H9 (cell line): Measurements from ENCODE around the gene PLCXD3. TPM values are rescaled to one million over a fixed set of nuclear protein-coding genes. Genes with fewer than 3 reads are reported as not detected.

Experiments used
- DNase-seq: peaks from one replicate; pipeline ENCODE4 v3.0.0-alpha.2; 2017
- H2AFZ ChIP-seq: one replicate; pipeline ENCODE4 v1.6.1; 2013; ENCODE audit warnings: mild to moderate bottlenecking, low read length, control low read depth, moderate library complexity
- H2AK5ac ChIP-seq: 2 replicates; pipeline ENCODE4 v1.6.1; 2013; ENCODE audit warnings: low read length, control low read depth, mixed read lengths; ENCODE audit not compliant: insufficient read length
- H2BK120ac ChIP-seq: one replicate; pipeline ENCODE4 v1.6.1; 2013; ENCODE audit warnings: low read depth, mild to moderate bottlenecking, low read length, control low read depth, inconsistent platforms; ENCODE audit not compliant: poor library complexity, severe bottlenecking
- H2BK12ac ChIP-seq: 2 replicates; pipeline ENCODE4 v1.6.1; 2013; ENCODE audit warnings: low read length, control low read depth, mixed read lengths, low read depth; ENCODE audit not compliant: insufficient read length
- H2BK15ac ChIP-seq: 2 replicates; pipeline ENCODE4 v1.6.1; 2013; ENCODE audit warnings: low read depth, low read length, control low read depth
- H2BK20ac ChIP-seq: one replicate; pipeline ENCODE4 v1.6.1; 2013; ENCODE audit warnings: low read depth, mild to moderate bottlenecking, low read length, control low read depth, inconsistent platforms; ENCODE audit not compliant: poor library complexity, severe bottlenecking
- H2BK5ac ChIP-seq: 2 replicates; pipeline ENCODE4 v1.6.1; 2013; ENCODE audit warnings: low read length, control low read depth, mixed read lengths; ENCODE audit not compliant: insufficient read length
- H3K14ac ChIP-seq: 2 replicates; pipeline ENCODE4 v1.6.1; 2013; ENCODE audit warnings: low read length, control low read depth; ENCODE audit not compliant: insufficient read depth
- H3K18ac ChIP-seq: 2 replicates; pipeline ENCODE4 v1.6.1; 2013; ENCODE audit warnings: low read depth, mild to moderate bottlenecking, mixed read lengths, low read length, control low read depth; ENCODE audit not compliant: insufficient read length
- H3K23ac ChIP-seq: 2 replicates; pipeline ENCODE4 v1.6.1; 2013; ENCODE audit warnings: low read length, control low read depth, mixed read lengths, low read depth; ENCODE audit not compliant: insufficient read length
- H3K23me2 ChIP-seq: 2 replicates; pipeline ENCODE4 v1.6.1; 2013; ENCODE audit warnings: low read depth, mild to moderate bottlenecking, mixed read lengths, low read length, control low read depth; ENCODE audit not compliant: insufficient read length, poor library complexity, severe bottlenecking
- H3K27ac ChIP-seq: 2 replicates; pipeline ENCODE4 v1.5.1; 2013; ENCODE audit warnings: low read length, control low read depth, mixed read lengths, low read depth; ENCODE audit not compliant: insufficient read length
- H3K27me3 ChIP-seq: 2 replicates; pipeline ENCODE4 v1.6.1; 2013; ENCODE audit warnings: low read length, control low read depth, inconsistent platforms; ENCODE audit not compliant: insufficient read depth
- H3K4ac ChIP-seq: 2 replicates; pipeline ENCODE4 v1.6.1; 2013; ENCODE audit warnings: low read depth, mild to moderate bottlenecking, control low read depth, inconsistent platforms, low read length, moderate library complexity
- H3K4me1 ChIP-seq: 2 replicates; pipeline ENCODE4 v1.6.1; 2013; ENCODE audit warnings: low read length, control low read depth, inconsistent platforms; ENCODE audit not compliant: insufficient read depth
- H3K4me2 ChIP-seq: 2 replicates; pipeline ENCODE4 v1.6.1; 2013; ENCODE audit warnings: low read length, control low read depth, mixed read lengths; ENCODE audit not compliant: insufficient read length, insufficient read depth
- H3K56ac ChIP-seq: 2 replicates; pipeline ENCODE4 v1.6.1; 2013; ENCODE audit warnings: low read depth, mild to moderate bottlenecking, mixed read lengths, low read length, control low read depth; ENCODE audit not compliant: insufficient read length
- H3K79me1 ChIP-seq: 2 replicates; pipeline ENCODE4 v1.6.1; 2013; ENCODE audit warnings: low read depth, mild to moderate bottlenecking, moderate library complexity, low read length, control low read depth, inconsistent platforms; ENCODE audit not compliant: insufficient read depth, poor library complexity, severe bottlenecking
- H3K79me2 ChIP-seq: 2 replicates; pipeline ENCODE4 v1.6.1; 2013; ENCODE audit warnings: low read length, control low read depth, inconsistent platforms; ENCODE audit not compliant: insufficient read depth
- H3K9ac ChIP-seq: 2 replicates; pipeline ENCODE4 v1.6.1; 2013; ENCODE audit warnings: low read length, control low read depth, mixed read lengths; ENCODE audit not compliant: insufficient read length; ENCODE audit errors: extremely low read depth
- H3K9me3 ChIP-seq: one replicate; pipeline ENCODE4 v1.6.1; 2013; ENCODE audit warnings: low read depth, low read length, inconsistent platforms; ENCODE audit not compliant: control insufficient read depth
- H3T11ph ChIP-seq: one replicate; pipeline ENCODE4 v1.6.1; 2013; ENCODE audit warnings: mild to moderate bottlenecking, low read length, control low read depth, inconsistent platforms
- H4K20me1 ChIP-seq: one replicate; pipeline ENCODE4 v1.6.1; 2013; ENCODE audit not compliant: control insufficient read depth, insufficient read length, insufficient read depth
- H4K5ac ChIP-seq: 2 replicates; pipeline ENCODE4 v1.6.1; 2013; ENCODE audit warnings: low read depth, mild to moderate bottlenecking, mixed read lengths, low read length, control low read depth; ENCODE audit not compliant: insufficient read length
- H4K8ac ChIP-seq: replicated peaks from 2 replicates; pipeline ENCODE4 v1.6.1; 2013; ENCODE audit warnings: low read length, control low read depth, mixed read lengths, low read depth; ENCODE audit not compliant: insufficient read length
- H4K91ac ChIP-seq: 2 replicates; pipeline ENCODE4 v1.6.1; 2013; ENCODE audit warnings: low read depth, mild to moderate bottlenecking, moderate library complexity, mixed read lengths, low read length, control low read depth; ENCODE audit not compliant: insufficient read length
- H3K27ac Mint-ChIP-seq, 3 experiments: 2 replicates in 2 of 3; 3 replicates in 1 of 3; pipeline ENCODE4 v1.8.0; 2020 to 2021; ENCODE audit warnings: mixed read lengths in 3 of 3, mild to moderate bottlenecking in 1 of 3, moderate library complexity in 1 of 3
- H3K27me3 Mint-ChIP-seq: 2 replicates; pipeline ENCODE4 v1.8.0; 2021; ENCODE audit warnings: low read depth, mild to moderate bottlenecking, moderate library complexity, mixed read lengths
- H3K36me3 Mint-ChIP-seq, 3 experiments: 2 replicates in 2 of 3; 3 replicates in 1 of 3; pipeline ENCODE4 v1.8.0; 2020 to 2021; ENCODE audit warnings: low read depth in 3 of 3, mixed read lengths in 3 of 3; ENCODE audit not compliant: insufficient read depth in 1 of 3
- H3K4me1 Mint-ChIP-seq, 2 experiments: 2 replicates each; pipeline ENCODE4 v1.8.0; 2020; ENCODE audit warnings: mixed read lengths in 2 of 2
- H3K4me3 Mint-ChIP-seq, 2 experiments: 2 replicates in 1 of 2; 3 replicates in 1 of 2; pipeline ENCODE4 v1.8.0; 2020 to 2021; ENCODE audit warnings: mild to moderate bottlenecking in 2 of 2, mixed read lengths in 2 of 2, moderate library complexity in 1 of 2
- H3K9me3 Mint-ChIP-seq, 2 experiments: 2 replicates in 1 of 2; 3 replicates in 1 of 2; pipeline ENCODE4 v1.8.0; 2020; ENCODE audit warnings: mild to moderate bottlenecking in 2 of 2, mixed read lengths in 2 of 2, moderate library complexity in 1 of 2
- WGBS: extraction: QIAGEN DNeasy Blood & Tissue Kit; methylation state at CpG from one replicate; pipeline ENCODE4 v1.1.7; 2013; ENCODE audit warnings: missing lambda C conversion rate, low lambda C conversion rate, mixed read lengths; ENCODE audit not compliant: insufficient read length; ENCODE audit errors: extremely low coverage; 5-methylcytosine and 5-hydroxymethylcytosine counted together
- total RNA-seq: library from RNA; stranded (reverse); gene quantifications from 2 replicates; pipeline ENCODE4 v1.2.1, GENCODE V29; 2021
- TF ChIP-seq, protein P1 (sequence below): fragments of 200-600 bp; sonication (generic); conservative IDR thresholded peaks from 3 replicates; pipeline ENCODE4 v1.8.0; 2021; ENCODE audit warnings: antibody characterized with exemption, mild to moderate bottlenecking

The PLCXD3 gene
- total RNA-seq, 1 experiment from 2014 or later = not detected

GRCh38 chr5:41406936-41407335, 103.5 kb downstream of the PLCXD3 start:
- WGBS = no CpG with 5 or more reads among the region's 1 CpG

More at GRCh38 chr5:41406936-41407335, 103.5 kb downstream of the PLCXD3 start:
- Histone ChIP-seq H3T11ph (no peak overlapping the region), H4K91ac (no peak overlapping the region), H3K56ac (no peak overlapping the region), H3K23ac (no peak overlapping the region), H2AK5ac (no peak overlapping the region), H3K4me1 (no peaks in the 10 kb centered on the region), H3K23me2 (no peaks in the 10 kb centered on the region), H4K20me1 (no peaks in the 10 kb centered on the region), H3K9me3 (no peaks in the 10 kb centered on the region), H2BK15ac (no peak overlapping the region), H3K9ac (no peak overlapping the region), H3K79me2 (no peaks in the 10 kb centered on the region), H3K4me2 (no peak overlapping the region), H2AFZ (no peak overlapping the region), H3K4ac (no peak overlapping the region), H3K27me3 (no peaks in the 10 kb centered on the region), H2BK120ac (no peak overlapping the region), H3K79me1 (no peaks in the 10 kb centered on the region), H4K5ac (no peak overlapping the region), H2BK5ac (no peak overlapping the region), H3K14ac (no peak overlapping the region), H4K8ac (no peak overlapping the region), H3K18ac (no peak overlapping the region), H2BK20ac (no peak overlapping the region), H3K27ac (no peak overlapping the region), H2BK12ac (no peak overlapping the region)
- TF ChIP-seq, protein P1, sequence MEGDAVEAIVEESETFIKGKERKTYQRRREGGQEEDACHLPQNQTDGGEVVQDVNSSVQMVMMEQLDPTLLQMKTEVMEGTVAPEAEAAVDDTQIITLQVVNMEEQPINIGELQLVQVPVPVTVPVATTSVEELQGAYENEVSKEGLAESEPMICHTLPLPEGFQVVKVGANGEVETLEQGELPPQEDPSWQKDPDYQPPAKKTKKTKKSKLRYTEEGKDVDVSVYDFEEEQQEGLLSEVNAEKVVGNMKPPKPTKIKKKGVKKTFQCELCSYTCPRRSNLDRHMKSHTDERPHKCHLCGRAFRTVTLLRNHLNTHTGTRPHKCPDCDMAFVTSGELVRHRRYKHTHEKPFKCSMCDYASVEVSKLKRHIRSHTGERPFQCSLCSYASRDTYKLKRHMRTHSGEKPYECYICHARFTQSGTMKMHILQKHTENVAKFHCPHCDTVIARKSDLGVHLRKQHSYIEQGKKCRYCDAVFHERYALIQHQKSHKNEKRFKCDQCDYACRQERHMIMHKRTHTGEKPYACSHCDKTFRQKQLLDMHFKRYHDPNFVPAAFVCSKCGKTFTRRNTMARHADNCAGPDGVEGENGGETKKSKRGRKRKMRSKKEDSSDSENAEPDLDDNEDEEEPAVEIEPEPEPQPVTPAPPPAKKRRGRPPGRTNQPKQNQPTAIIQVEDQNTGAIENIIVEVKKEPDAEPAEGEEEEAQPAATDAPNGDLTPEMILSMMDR = no peak
- Mint-ChIP-seq H3K4me3 (no peak overlapping the region), H3K36me3 (no peaks in the 10 kb centered on the region), H3K9me3 (no peaks in the 10 kb centered on the region), H3K4me1 (peaks cover 0 to 3% of the 10 kb centered on the region in 2 experiments; a peak in 1 of 4 replicates), H3K27ac (no peak overlapping the region), H3K27me3 (no peaks in the 10 kb centered on the region)
- no peak for DNase-seq
